GM10847 (cell line): ENCODE data around the gene PSAP.

Experiments used
- POLR2A ChIP-seq: IDR thresholded peaks from 2 replicates; pipeline ENCODE4 v1.6.1; 2011; ENCODE audit not compliant: insufficient read length; ENCODE audit errors: extremely low read depth

PSAP gene

GRCh38 chr10:71850743-71851464, at the start of gene PSAP:
Gene PSAP, minus strand, starts transcription at chr10:71851251. Its CDS starts 30 bp downstream, at chr10:71851221.
- TF ChIP-seq POLR2A, result peak; percentile 98

- no peak for TF ChIP-seq POLR2A
Observed at GRCh38 chr10:71900441-71901180, 49.6 kb upstream of the PSAP start.

- TF ChIP-seq POLR2A, result no peak
Observed at GRCh38 chr10:71899665-71900412, 48.8 kb upstream of the PSAP start.

GRCh38 chr10:71893920-71894319, 42.9 kb upstream of the PSAP start:
- TF ChIP-seq POLR2A, result no peak

- no peak for TF ChIP-seq POLR2A
Observed at GRCh38 chr10:71893258-71893815, 42.3 kb upstream of the PSAP start.

- TF ChIP-seq POLR2A, result no peak
Observed at GRCh38 chr10:71891437-71891836, 40.4 kb upstream of the PSAP start.

GRCh38 chr10:71889388-71889987, 38.4 kb upstream of the PSAP start:
- no peak for TF ChIP-seq POLR2A

GRCh38 chr10:71888623-71889387, 37.8 kb upstream of the PSAP start:
- peak; percentile 26 for TF ChIP-seq POLR2A

GRCh38 chr10:71888248-71888622, 37.2 kb upstream of the PSAP start:
- TF ChIP-seq POLR2A, result no peak

GRCh38 chr10:71887743-71888142, 36.7 kb upstream of the PSAP start:
- no peak for TF ChIP-seq POLR2A

GRCh38 chr10:71882813-71883659, 32.0 kb upstream of the PSAP start:
- TF ChIP-seq POLR2A, result no peak

GRCh38 chr10:71881647-71882355, 30.8 kb upstream of the PSAP start:
- no peak for TF ChIP-seq POLR2A
